Parathyroid adenoma (tissue), 2 donors: ENCODE measurements around the gene DNAJB5.

Experiments used
- H2AFZ ChIP-seq: fragments of 300-600 bp; sonication (generic); one replicate; pipeline ENCODE4 v1.7.0; 2017; ENCODE audit warnings: antibody characterized with exemption, mild to moderate bottlenecking
- H3K27ac ChIP-seq: fragments of 300-600 bp; sonication (generic); one replicate; pipeline ENCODE4 v1.7.0; 2017
- H3K27me3 ChIP-seq: fragments of 300-600 bp; sonication (generic); one replicate; pipeline ENCODE4 v1.7.0; 2017; ENCODE audit warnings: low read length; ENCODE audit not compliant: control insufficient read depth, insufficient read depth
- H3K36me3 ChIP-seq: fragments of 300-600 bp; sonication (generic); one replicate; pipeline ENCODE4 v1.7.0; 2017; ENCODE audit warnings: low read length; ENCODE audit not compliant: control insufficient read depth, insufficient read depth
- H3K4me1 ChIP-seq: fragments of 300-600 bp; sonication (generic); one replicate; pipeline ENCODE4 v1.7.0; 2017; ENCODE audit warnings: control low read depth
- H3K4me2 ChIP-seq: fragments of 300-600 bp; sonication (generic); one replicate; pipeline ENCODE4 v1.7.0; 2017; ENCODE audit warnings: low read length
- H3K4me3 ChIP-seq: fragments of 300-600 bp; sonication (generic); one replicate; pipeline ENCODE4 v1.7.0; 2017; ENCODE audit warnings: low read depth, low read length
- H3K79me2 ChIP-seq: fragments of 300-600 bp; sonication (generic); one replicate; pipeline ENCODE4 v1.7.0; 2017; ENCODE audit warnings: control low read depth
- H3K9ac ChIP-seq: fragments of 300-600 bp; sonication (generic); one replicate; pipeline ENCODE4 v1.7.0; 2017; ENCODE audit warnings: mild to moderate bottlenecking
- H3K9me3 ChIP-seq: fragments of 300-600 bp; sonication (generic); one replicate; pipeline ENCODE4 v1.7.0; 2017; ENCODE audit warnings: low read length; ENCODE audit not compliant: control insufficient read depth
- CTCF ChIP-seq: fragments of 300-600 bp; sonication (generic); IDR thresholded peaks from one replicate; pipeline ENCODE4 v1.7.0; 2017; ENCODE audit warnings: antibody characterized with exemption, mild to moderate bottlenecking
- donor health status: primary hyperparathyroidism.

Gene DNAJB5

GRCh38 chr9:34971146-34971811 is 18.3 kb upstream of the DNAJB5 start:
- H3K27ac ChIP-seq, result no peak overlapping the region
- H3K27me3 ChIP-seq, result no peaks in the 10 kb centered on the region
- H3K4me1 ChIP-seq, result no peaks in the 10 kb centered on the region
- H3K79me2 ChIP-seq, result no peaks in the 10 kb centered on the region
- H2AFZ ChIP-seq, result no peak overlapping the region
- no peaks in the 10 kb centered on the region for H3K36me3 ChIP-seq
- no peaks in the 10 kb centered on the region for H3K9me3 ChIP-seq
- no peak overlapping the region for H3K9ac ChIP-seq
- no peak overlapping the region for H3K4me3 ChIP-seq
- H3K4me2 ChIP-seq, result no peak overlapping the region
- TF ChIP-seq CTCF, result no peak

DNA sequence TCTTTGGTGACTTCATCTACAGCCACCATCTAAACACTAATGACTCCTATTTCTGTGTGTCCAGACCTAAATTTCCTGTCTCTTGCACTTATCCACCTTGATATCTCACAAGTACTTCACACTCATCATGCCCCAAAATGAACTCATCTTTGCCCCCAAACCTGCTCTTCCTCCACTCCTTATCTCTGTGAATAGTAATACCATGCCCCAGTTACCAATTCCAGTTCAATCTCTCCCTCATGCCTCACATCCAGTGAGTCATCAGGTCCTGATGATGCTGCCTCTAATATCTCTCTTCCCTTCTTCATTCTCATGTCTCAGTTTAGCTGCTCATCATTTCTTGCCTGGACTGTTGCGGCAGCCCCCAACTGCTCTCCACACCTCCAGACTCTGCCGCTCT is 14.9 kb upstream of the DNAJB5 start:
- Histone ChIP-seq H3K4me3 (no peak overlapping the region), H3K79me2 (no peaks in the 10 kb centered on the region), H3K27me3 (no peaks in the 10 kb centered on the region), H3K4me2 (no peak overlapping the region), H3K27ac (no peak overlapping the region), H3K4me1 (no peaks in the 10 kb centered on the region), H3K36me3 (no peaks in the 10 kb centered on the region), H3K9me3 (no peaks in the 10 kb centered on the region), H3K9ac (no peak overlapping the region), H2AFZ (no peak overlapping the region)
- TF ChIP-seq CTCF, result no peak

DNA sequence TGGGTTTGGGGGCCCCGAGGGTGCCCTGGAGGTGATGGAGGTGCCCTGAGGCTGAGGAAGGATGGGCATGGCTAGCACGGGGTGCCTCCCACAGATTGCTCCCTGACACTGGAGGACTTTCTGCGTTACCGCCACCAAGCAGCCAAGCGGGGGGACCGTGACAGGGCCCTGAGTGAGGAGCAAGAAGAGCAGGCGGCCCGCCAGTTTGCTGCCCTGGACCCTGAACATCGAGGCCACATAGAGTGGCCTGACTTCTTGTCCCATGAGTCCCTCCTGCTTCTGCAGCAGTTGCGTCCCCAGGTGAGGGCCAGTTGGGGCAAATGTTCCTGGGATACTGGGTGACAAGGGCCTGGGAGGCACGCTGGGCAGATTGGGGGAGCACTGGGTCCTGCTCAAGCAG is 13.1 kb upstream of the DNAJB5 start:
- Histone ChIP-seq H3K36me3 (no peaks in the 10 kb centered on the region), H3K4me1 (no peaks in the 10 kb centered on the region), H3K27ac (no peak overlapping the region), H2AFZ (no peak overlapping the region), H3K27me3 (no peaks in the 10 kb centered on the region), H3K4me3 (no peak overlapping the region), H3K9ac (no peak overlapping the region), H3K79me2 (no peaks in the 10 kb centered on the region), H3K4me2 (no peak overlapping the region), H3K9me3 (no peaks in the 10 kb centered on the region)
- no peak for TF ChIP-seq CTCF

GRCh38 chr9:34976992-34977391 is 12.6 kb upstream of the DNAJB5 start:
- Histone ChIP-seq H3K9ac (no peak overlapping the region), H3K4me1 (no peaks in the 10 kb centered on the region), H3K79me2 (no peaks in the 10 kb centered on the region), H3K9me3 (no peaks in the 10 kb centered on the region), H3K27ac (no peak overlapping the region), H3K4me3 (no peak overlapping the region), H3K27me3 (no peaks in the 10 kb centered on the region), H3K4me2 (no peak overlapping the region), H3K36me3 (no peaks in the 10 kb centered on the region), H2AFZ (no peak overlapping the region)
- TF ChIP-seq CTCF, result no peak

DNA sequence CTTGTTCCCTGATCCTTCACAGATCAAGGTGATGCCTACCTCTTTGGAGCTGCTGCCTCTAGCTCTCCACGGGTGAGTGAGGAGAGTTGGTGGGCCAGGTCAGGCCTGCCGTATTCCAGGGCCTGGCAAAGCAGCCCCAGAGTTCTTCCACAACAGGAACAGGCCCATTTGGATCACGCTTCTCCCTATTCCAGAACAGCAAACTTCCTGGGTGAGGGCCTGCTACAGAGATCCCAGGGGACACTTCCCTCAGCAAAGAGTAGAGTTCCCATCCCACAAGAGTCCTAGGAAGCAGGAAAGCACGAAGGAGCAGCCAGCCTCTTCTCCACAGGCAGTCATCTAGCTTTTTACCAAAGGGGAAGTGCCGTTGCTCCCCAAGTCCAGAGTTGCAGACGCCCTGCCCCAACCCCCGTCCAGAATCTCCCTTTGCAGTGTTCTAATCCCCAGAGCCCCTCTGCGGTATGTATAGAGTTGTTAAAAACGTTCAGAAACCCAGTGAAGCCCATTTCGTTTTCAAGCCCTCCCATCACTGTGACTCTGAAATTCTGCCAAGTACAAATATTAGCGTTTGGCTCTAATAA is 9.3 kb upstream of the DNAJB5 start:
- no peak for TF ChIP-seq CTCF
- Histone ChIP-seq H3K36me3 (no peaks in the 10 kb centered on the region), H3K27me3 (no peaks in the 10 kb centered on the region)

More for the DNA sequence above, 9.3 kb upstream of the DNAJB5 start:
- no peaks in the 10 kb centered on the region for H3K79me2 ChIP-seq
- no peak overlapping the region for H3K27ac ChIP-seq
- H3K9ac ChIP-seq, result no peak overlapping the region
- H2AFZ ChIP-seq, result no peak overlapping the region
- H3K4me3 ChIP-seq, result no peak overlapping the region
- no peak overlapping the region for H3K4me2 ChIP-seq
- no peaks in the 10 kb centered on the region for H3K4me1 ChIP-seq
- no peaks in the 10 kb centered on the region for H3K9me3 ChIP-seq
